ENCODE measurements around the gene KRTAP12-2. TPM values are rescaled to one million over a fixed set of nuclear protein-coding genes. Genes with fewer than 3 reads are reported as not detected.

Gene KRTAP12-2
- polyA plus RNA-seq, 1 donor (not counting 4 experiments of a cell fraction or from before 2014, with no cell fraction given): not detected

DNA sequence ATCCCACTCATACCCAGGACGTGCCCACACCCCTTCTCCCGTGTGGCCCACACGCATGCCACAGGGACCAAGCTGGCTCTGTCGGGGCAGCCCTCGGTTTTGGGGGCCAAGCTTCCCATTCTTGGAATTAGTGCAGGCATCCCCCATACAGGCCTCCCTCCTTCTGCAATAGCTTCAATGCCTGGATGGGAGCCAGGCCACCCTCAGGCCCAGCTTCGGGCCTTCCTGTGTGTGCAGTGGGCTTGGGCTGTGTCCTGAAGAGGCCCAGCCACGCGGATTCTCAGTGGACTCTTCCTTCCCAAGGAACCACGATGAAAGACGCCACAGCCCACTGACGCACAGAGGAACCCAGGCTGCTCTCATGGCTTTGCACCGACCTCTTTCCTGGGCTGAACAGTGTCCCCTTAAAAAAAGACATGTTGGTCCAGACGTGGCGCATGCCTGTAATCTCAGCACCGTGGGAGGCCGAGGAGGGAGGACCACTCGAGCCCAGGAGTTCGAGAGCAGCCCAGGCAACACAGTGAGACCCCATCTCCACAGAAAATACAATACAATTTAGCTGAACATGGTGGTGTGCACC lies 17.1 kb downstream of the KRTAP12-2 start:
- dilution Hi-C loops (cut with MboI; ENCODE audit: extremely low pct_ligation_motif_present, low sequenced_read_pairs): no loop called here
- TF ChIP-seq, protein P1, sequence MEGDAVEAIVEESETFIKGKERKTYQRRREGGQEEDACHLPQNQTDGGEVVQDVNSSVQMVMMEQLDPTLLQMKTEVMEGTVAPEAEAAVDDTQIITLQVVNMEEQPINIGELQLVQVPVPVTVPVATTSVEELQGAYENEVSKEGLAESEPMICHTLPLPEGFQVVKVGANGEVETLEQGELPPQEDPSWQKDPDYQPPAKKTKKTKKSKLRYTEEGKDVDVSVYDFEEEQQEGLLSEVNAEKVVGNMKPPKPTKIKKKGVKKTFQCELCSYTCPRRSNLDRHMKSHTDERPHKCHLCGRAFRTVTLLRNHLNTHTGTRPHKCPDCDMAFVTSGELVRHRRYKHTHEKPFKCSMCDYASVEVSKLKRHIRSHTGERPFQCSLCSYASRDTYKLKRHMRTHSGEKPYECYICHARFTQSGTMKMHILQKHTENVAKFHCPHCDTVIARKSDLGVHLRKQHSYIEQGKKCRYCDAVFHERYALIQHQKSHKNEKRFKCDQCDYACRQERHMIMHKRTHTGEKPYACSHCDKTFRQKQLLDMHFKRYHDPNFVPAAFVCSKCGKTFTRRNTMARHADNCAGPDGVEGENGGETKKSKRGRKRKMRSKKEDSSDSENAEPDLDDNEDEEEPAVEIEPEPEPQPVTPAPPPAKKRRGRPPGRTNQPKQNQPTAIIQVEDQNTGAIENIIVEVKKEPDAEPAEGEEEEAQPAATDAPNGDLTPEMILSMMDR (optimal IDR thresholded peaks at IDR 0.05 in 1 of 3, IDR thresholded peaks at IDR 0.05 in 1 of 3, conservative IDR thresholded peaks at IDR 0.05 in 1 of 3; ENCODE audit: extremely low read depth in 1 of 3, insufficient read depth in 2 of 3, low read length in 3 of 3): no peak
- TF ChIP-seq EZH2 (IDR thresholded peaks at IDR 0.05; ENCODE audit: low read length): no peak
- DNase-seq (ENCODE audit: low read depth, low spot score) (no peak), FAIRE-seq (no peak)
- Histone ChIP-seq H3K4me3 (ENCODE audit: control insufficient read depth in 2 of 3, extremely low read depth in 1 of 3, insufficient read depth in 2 of 3, low read depth in 1 of 3, low read length in 3 of 3) (no peak overlapping the region), H3K27ac (ENCODE audit: control insufficient read depth, insufficient read depth, low read length) (no peak overlapping the region), H3K4me1 (ENCODE audit: control insufficient read depth, extremely low read depth, insufficient read depth, low read length) (no peaks in the 10 kb centered on the region), H3K79me2 (ENCODE audit: control insufficient read depth, insufficient read depth, low read length) (no peaks in the 10 kb centered on the region), H3K36me3 (ENCODE audit: control insufficient read depth in 2 of 2, extremely low read depth in 1 of 2, insufficient read depth in 2 of 2, low read length in 2 of 2) (no peaks in the 10 kb centered on the region), H2AFZ (ENCODE audit: control insufficient read depth, low read length) (no peak overlapping the region), H3K9me3 (ENCODE audit: control insufficient read depth, low read depth, low read length) (peaks cover 1% of the 10 kb centered on the region), H3K27me3 (ENCODE audit: control insufficient read depth, extremely low read depth, insufficient read depth, low read length) (no peaks in the 10 kb centered on the region), H3K9ac (ENCODE audit: control insufficient read depth, extremely low read depth, insufficient read depth, low read length) (no peak overlapping the region), H3K4me2 (ENCODE audit: control insufficient read depth, extremely low read depth, insufficient read depth, low read depth, low read length) (no peak overlapping the region), H3K9me1 (ENCODE audit: control insufficient read depth, extremely low read depth, insufficient read depth, low read length) (no peaks in the 10 kb centered on the region), H4K20me1 (ENCODE audit: control insufficient read depth, extremely low read depth, insufficient read depth, low read length) (no peaks in the 10 kb centered on the region)

DNA sequence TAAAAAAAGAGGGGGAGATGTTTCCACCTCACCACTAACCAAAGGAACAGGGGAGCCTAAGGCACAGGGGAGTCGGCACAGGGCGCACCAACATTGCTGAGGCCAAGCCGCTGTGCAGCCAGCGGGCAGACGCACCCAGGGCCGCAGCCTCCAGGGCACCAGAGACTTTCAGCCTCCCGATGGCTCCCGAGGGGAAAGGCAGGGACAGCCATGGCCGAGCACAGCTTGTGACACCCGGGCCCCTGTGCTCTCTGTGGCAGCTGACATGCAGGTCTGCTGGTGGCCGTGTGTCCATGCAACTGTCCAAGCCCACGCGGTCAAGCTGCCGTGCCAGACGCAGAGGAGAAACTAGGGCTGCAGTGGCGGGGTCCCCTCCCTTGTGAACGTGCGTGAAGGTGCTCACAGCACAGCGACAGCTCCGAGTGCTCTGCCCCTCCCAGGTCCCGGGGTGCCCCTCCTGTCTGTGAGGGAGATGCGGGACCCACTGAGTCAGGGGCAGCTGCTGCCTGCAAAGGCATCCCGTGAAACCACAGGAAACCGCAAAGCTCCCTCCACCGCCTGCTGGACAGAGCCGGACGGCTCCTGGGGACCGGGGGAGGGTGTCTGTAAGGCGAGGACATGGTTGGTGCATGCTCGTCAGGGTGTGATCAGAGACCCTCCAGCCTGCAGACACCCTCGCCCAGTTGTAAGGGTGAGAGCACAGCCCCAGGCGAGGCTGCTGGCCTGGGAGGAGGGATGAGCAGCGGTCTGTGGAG lies 18.0 kb downstream of the KRTAP12-2 start:
- Histone ChIP-seq H3K4me2 (ENCODE audit: control insufficient read depth, extremely low read depth, insufficient read depth, low read depth, low read length) (no peak overlapping the region), H3K27ac (ENCODE audit: control insufficient read depth, insufficient read depth, low read length) (no peak overlapping the region), H3K79me2 (ENCODE audit: control insufficient read depth, insufficient read depth, low read length) (no peaks in the 10 kb centered on the region), H3K4me1 (ENCODE audit: control insufficient read depth, extremely low read depth, insufficient read depth, low read length) (no peaks in the 10 kb centered on the region), H2AFZ (ENCODE audit: control insufficient read depth, low read length) (no peak overlapping the region), H3K9me3 (ENCODE audit: control insufficient read depth, low read depth, low read length) (peaks cover 1% of the 10 kb centered on the region), H3K27me3 (ENCODE audit: control insufficient read depth, extremely low read depth, insufficient read depth, low read length) (no peaks in the 10 kb centered on the region), H4K20me1 (ENCODE audit: control insufficient read depth, extremely low read depth, insufficient read depth, low read length) (no peaks in the 10 kb centered on the region), H3K4me3 (ENCODE audit: control insufficient read depth in 2 of 3, extremely low read depth in 1 of 3, insufficient read depth in 2 of 3, low read depth in 1 of 3, low read length in 3 of 3) (no peak overlapping the region), H3K36me3 (ENCODE audit: control insufficient read depth in 2 of 2, extremely low read depth in 1 of 2, insufficient read depth in 2 of 2, low read length in 2 of 2) (no peaks in the 10 kb centered on the region), H3K9me1 (ENCODE audit: control insufficient read depth, extremely low read depth, insufficient read depth, low read length) (no peaks in the 10 kb centered on the region), H3K9ac (ENCODE audit: control insufficient read depth, extremely low read depth, insufficient read depth, low read length) (no peak overlapping the region)
- no peak for TF ChIP-seq EZH2 (IDR thresholded peaks at IDR 0.05; ENCODE audit: low read length)
- TF ChIP-seq, protein P1 (optimal IDR thresholded peaks at IDR 0.05 in 1 of 3, IDR thresholded peaks at IDR 0.05 in 1 of 3, conservative IDR thresholded peaks at IDR 0.05 in 1 of 3; ENCODE audit: extremely low read depth in 1 of 3, insufficient read depth in 2 of 3, low read length in 3 of 3): no peak
- DNase-seq (ENCODE audit: low read depth, low spot score): no peak
- FAIRE-seq: no peak
- dilution Hi-C loops (cut with MboI; ENCODE audit: extremely low pct_ligation_motif_present, low sequenced_read_pairs): no loop called here
